CD14-positive monocyte (primary cell): Measurements from ENCODE around the gene GFM1. TPM values are rescaled to one million over a fixed set of nuclear protein-coding genes. Genes with fewer than 3 reads are reported as not detected.

Experiments
- DNase-seq, 3 donors: peaks; one replicate each; pipeline ENCODE4 v3.0.0-alpha.2; 2011 to 2022
- H2AFZ ChIP-seq: 2 replicates; pipeline ENCODE4 v1.6.0; 2012; ENCODE audit warnings: mild to moderate bottlenecking, low read depth, low read length, inconsistent platforms; ENCODE audit not compliant: insufficient read depth, poor library complexity, severe bottlenecking
- H3K27ac ChIP-seq, 2 donors: 1 replicate in 1 of 2; 2 replicates in 1 of 2; pipeline ENCODE4 v1.5.1; 2012 to 2013; ENCODE audit warnings: low read length in 2 of 2, control low read depth in 1 of 2, inconsistent platforms in 1 of 2, low read depth in 1 of 2, mild to moderate bottlenecking in 1 of 2
- H3K27me3 ChIP-seq, 2 donors: one replicate each; pipeline versions ENCODE4 v1.6.0 to v1.6.1; 2011 to 2013; ENCODE audit warnings: low read length in 2 of 2; ENCODE audit not compliant: control insufficient read depth in 2 of 2, insufficient read depth in 2 of 2
- H3K36me3 ChIP-seq, 2 donors: replicated peaks in 1 of 2; 1 replicate in 1 of 2; 2 replicates in 1 of 2; pipeline versions ENCODE4 v1.5.1 to v1.6.1; 2012 to 2013; ENCODE audit warnings: low read length in 2 of 2, control low read depth in 1 of 2, inconsistent platforms in 1 of 2, mild to moderate bottlenecking in 1 of 2; ENCODE audit not compliant: insufficient read depth in 2 of 2, control insufficient read depth in 1 of 2
- H3K4me1 ChIP-seq, 2 donors: 1 replicate in 1 of 2; 2 replicates in 1 of 2; pipeline versions ENCODE4 v1.5.1 to v1.6.1; 2012 to 2013; ENCODE audit warnings: low read length in 2 of 2, control low read depth in 1 of 2, inconsistent platforms in 1 of 2, mild to moderate bottlenecking in 1 of 2, moderate library complexity in 1 of 2; ENCODE audit not compliant: insufficient read depth in 2 of 2, control insufficient read depth in 1 of 2
- H3K4me2 ChIP-seq: replicated peaks from 2 replicates; pipeline ENCODE3; 2012; ENCODE audit warnings: low read length, moderate library complexity, mild to moderate bottlenecking; ENCODE audit not compliant: poor library complexity, severe bottlenecking; ENCODE audit errors: extremely low read depth
- H3K4me3 ChIP-seq, 3 experiments: fragments of 200-600 bp in 1 of 3; sonication (generic) in 1 of 3; replicated peaks in 1 of 3; 1 replicate in 2 of 3; 2 replicates in 1 of 3; pipeline ENCODE4 v1.5.1; 2011 to 2013; ENCODE audit warnings: low read length in 3 of 3, mild to moderate bottlenecking in 3 of 3, control low read depth in 2 of 3, low read depth in 2 of 3, inconsistent platforms in 1 of 3, moderate library complexity in 1 of 3
- H3K79me2 ChIP-seq: 2 replicates; pipeline ENCODE4 v1.6.0; 2012; ENCODE audit warnings: mild to moderate bottlenecking, control low read depth, inconsistent platforms, low read length, moderate library complexity; ENCODE audit not compliant: insufficient read depth
- H3K9ac ChIP-seq: 2 replicates; pipeline ENCODE4 v1.6.0; 2017; ENCODE audit warnings: low read length, mild to moderate bottlenecking; ENCODE audit not compliant: insufficient read depth, poor library complexity, severe bottlenecking
- H3K9me3 ChIP-seq, 2 donors: replicated peaks in 1 of 2; 1 replicate in 1 of 2; 2 replicates in 1 of 2; pipeline versions ENCODE4 v1.5.1 to v1.6.1; 2012 to 2013; ENCODE audit warnings: low read length in 2 of 2, control low read depth in 1 of 2; ENCODE audit not compliant: control insufficient read depth in 1 of 2, insufficient read depth in 1 of 2
- H4K20me1 ChIP-seq: 2 replicates; pipeline ENCODE4 v1.6.0; 2012; ENCODE audit warnings: mild to moderate bottlenecking, low read length, control low read depth, moderate library complexity; ENCODE audit not compliant: insufficient read depth
- H3K27ac Mint-ChIP-seq, 7 donors: one replicate each; pipeline ENCODE4 v1.8.0; 2020; ENCODE audit warnings: mild to moderate bottlenecking in 7 of 7, mixed read lengths in 7 of 7, moderate library complexity in 6 of 7, inconsistent platforms in 2 of 7
- H3K27me3 Mint-ChIP-seq, 3 donors: one replicate each; pipeline ENCODE4 v1.8.0; 2021 to 2022; ENCODE audit warnings: low read depth in 3 of 3, mild to moderate bottlenecking in 3 of 3, mixed read lengths in 3 of 3, moderate library complexity in 3 of 3, inconsistent platforms in 1 of 3
- H3K36me3 Mint-ChIP-seq, 2 donors: one replicate each; pipeline ENCODE4 v1.8.0; 2020; ENCODE audit warnings: mixed read lengths in 2 of 2, inconsistent platforms in 1 of 2, mild to moderate bottlenecking in 1 of 2
- H3K4me1 Mint-ChIP-seq: one replicate; pipeline ENCODE4 v1.8.0; 2020; ENCODE audit warnings: mild to moderate bottlenecking, mixed read lengths
- H3K4me3 Mint-ChIP-seq, 2 donors: one replicate each; pipeline ENCODE4 v1.8.0; 2020; ENCODE audit warnings: mild to moderate bottlenecking in 2 of 2, mixed read lengths in 2 of 2, moderate library complexity in 1 of 2
- H3K9me3 Mint-ChIP-seq, 7 donors: one replicate each; pipeline ENCODE4 v1.8.0; 2020 to 2022; ENCODE audit warnings: mixed read lengths in 7 of 7, mild to moderate bottlenecking in 6 of 7, moderate library complexity in 6 of 7, inconsistent platforms in 2 of 7
- CTCF ChIP-seq: fragments of 200-600 bp; IDR thresholded peaks from one replicate; pipeline ENCODE4 v1.8.0; 2022; ENCODE audit warnings: antibody characterized with exemption, mild to moderate bottlenecking
- WGBS: methylation state at CpG from one replicate; pipeline ENCODE4 v1.1.5; 2013; ENCODE audit warnings: missing lambda C conversion rate; ENCODE audit not compliant: insufficient coverage; 5-methylcytosine and 5-hydroxymethylcytosine counted together
- intact Hi-C, 2 donors: fragments of 100-400 bp; cut with micrococcal nuclease; formaldehyde crosslinking; loops; one replicate each; pipeline versions ENCODE4 v1.15.0 to v1.15.1; 2023
- polyA plus RNA-seq, 3 donors: library from polyadenylated mRNA; depleted of rRNA in 1 of 3; unstranded in 2 of 3; stranded (reverse) in 1 of 3; fragments of 300-500 nt in 2 of 3; fragments of >200 nt in 1 of 3; fragmentation: Illumina TruSeq in 2 of 3; gene quantifications; 1 replicate in 2 of 3; 2 replicates in 1 of 3; pipeline ENCODE4 v1.2.3, GENCODE V29; 2012 to 2021

GFM1 gene
- polyA plus RNA-seq, 3 donors, result 11.2 to 21.3 (median 18.5) TPM

DNA sequence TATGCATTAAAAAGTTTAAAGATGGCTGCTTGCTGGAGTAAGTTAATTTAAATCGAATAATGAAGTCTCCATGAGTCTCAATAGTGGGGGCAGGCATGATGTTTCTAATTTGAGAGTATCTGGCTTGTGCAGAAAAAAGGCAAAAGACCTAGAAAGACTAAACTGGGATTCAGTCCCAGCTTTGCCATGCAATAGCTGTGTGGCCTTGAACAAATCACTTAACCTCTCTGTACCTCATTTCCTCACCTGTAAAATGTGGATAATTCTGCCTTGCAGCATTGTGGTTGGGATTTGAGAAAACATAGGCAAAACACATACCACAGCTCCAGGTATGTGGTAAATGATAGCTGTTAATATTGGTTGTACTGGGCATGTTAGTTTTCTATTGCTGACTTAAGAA, 19.5 kb downstream of the GFM1 start:
- no peaks in the 10 kb centered on the region for H3K9me3 ChIP-seq
- H3K4me3 ChIP-seq, result no peak overlapping the region
- peaks cover 73 to 77% of the 10 kb centered on the region in 2 donors for H3K36me3 Mint-ChIP-seq
- H3K4me1 ChIP-seq, result no peaks in the 10 kb centered on the region
- no peaks in the 10 kb centered on the region for H3K9me3 Mint-ChIP-seq
- H3K27me3 ChIP-seq, result no peaks in the 10 kb centered on the region
- H3K27ac Mint-ChIP-seq, result no peak overlapping the region
- no peaks in the 10 kb centered on the region for H3K79me2 ChIP-seq
- H3K4me3 Mint-ChIP-seq, result no peak overlapping the region
- H3K4me1 Mint-ChIP-seq, result no peaks in the 10 kb centered on the region
- no peak for TF ChIP-seq CTCF
- no peak overlapping the region for H3K4me2 ChIP-seq
- intact Hi-C loops, result loop anchor here in 1 of 2 donors (5.0 kb wide), 1 partner anchor 123 kb away; no protein-coding TSS in a partner anchor
- WGBS, result 100% methylated on average over 1 of the region's 1 CpG
- peaks cover 88 to 99% of the 10 kb centered on the region in 2 donors for H3K36me3 ChIP-seq
- no peak overlapping the region for H3K9ac ChIP-seq
- DNase-seq, result no peak
- H4K20me1 ChIP-seq, result no peaks in the 10 kb centered on the region
- H2AFZ ChIP-seq, result no peak overlapping the region
- no peaks in the 10 kb centered on the region for H3K27me3 Mint-ChIP-seq
- no peak overlapping the region for H3K27ac ChIP-seq

DNA sequence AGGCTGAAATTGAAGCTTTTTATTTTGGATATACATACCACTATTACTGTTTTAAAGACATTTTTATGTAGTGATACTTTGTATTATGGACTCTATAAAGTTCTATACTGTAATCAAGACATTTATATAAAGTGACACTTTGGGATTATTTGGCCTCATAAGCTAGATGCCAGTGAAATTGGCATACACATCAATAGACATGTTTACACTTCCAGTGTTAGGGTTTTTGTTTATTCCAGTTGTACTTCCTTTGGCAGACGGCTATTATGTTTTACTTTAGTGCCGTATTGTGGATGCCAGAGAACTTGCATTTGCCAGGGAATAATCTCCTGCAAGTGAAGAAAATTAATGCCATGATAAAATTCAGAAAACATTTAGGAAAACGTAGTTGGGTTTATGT, 22.1 kb downstream of the GFM1 start:
- H3K4me3 Mint-ChIP-seq, result no peak overlapping the region
- no CpG with 5 or more reads among the region's 3 CpGs for WGBS

More for the DNA sequence above, 22.1 kb downstream of the GFM1 start:
- intact Hi-C loops, result no loop called here
- Histone ChIP-seq H2AFZ (no peak overlapping the region), H3K4me1 (peaks cover 0 to under 1% of the 10 kb centered on the region in 2 donors), H3K9me3 (no peaks in the 10 kb centered on the region), H3K79me2 (peaks cover 4% of the 10 kb centered on the region), H3K27ac (no peak overlapping the region), H3K4me3 (no peak overlapping the region), H3K36me3 (peaks cover 74 to 87% of the 10 kb centered on the region in 2 donors), H3K4me2 (no peak overlapping the region), H3K9ac (no peak overlapping the region), H4K20me1 (no peaks in the 10 kb centered on the region), H3K27me3 (no peaks in the 10 kb centered on the region)
- peaks cover 77% of the 10 kb centered on the region in 2 donors for H3K36me3 Mint-ChIP-seq
- H3K27ac Mint-ChIP-seq, result no peak overlapping the region
- H3K27me3 Mint-ChIP-seq, result no peaks in the 10 kb centered on the region
- no peaks in the 10 kb centered on the region for H3K9me3 Mint-ChIP-seq
- TF ChIP-seq CTCF, result no peak
- H3K4me1 Mint-ChIP-seq, result peaks cover 3% of the 10 kb centered on the region
- no peak for DNase-seq
